Prostate gland (tissue), 2 donors: Measurements from ENCODE around the gene WWC2. TPM values are rescaled to one million over a fixed set of nuclear protein-coding genes. Genes with fewer than 3 reads are reported as not detected.

Source experiments
- DNase-seq: peaks from one replicate; pipeline ENCODE4 v3.0.0-alpha.2; 2019; ENCODE audit warnings: low spot score
- H3K27ac ChIP-seq, 2 donors: fragments of 200-600 bp; sonication (generic); 2 replicates each; pipeline ENCODE4 v1.5.1; 2017 to 2019
- H3K27me3 ChIP-seq: fragments of 200-600 bp; sonication (generic); replicated peaks from 2 replicates; pipeline ENCODE4 v1.5.1; 2019; ENCODE audit not compliant: insufficient read depth
- H3K36me3 ChIP-seq, 2 donors: fragments of 200-600 bp; sonication (generic); 1 replicate in 1 of 2; 2 replicates in 1 of 2; pipeline versions ENCODE4 v1.5.1 to v1.8.1; 2017 to 2019
- H3K4me1 ChIP-seq: fragments of 200-600 bp; sonication (generic); replicated peaks from 2 replicates; pipeline ENCODE4 v1.5.1; 2019
- H3K4me3 ChIP-seq, 2 donors: fragments of 200-600 bp; sonication (generic); 2 replicates each; pipeline ENCODE4 v1.5.1; 2017 to 2019
- H3K9me3 ChIP-seq: fragments of 200-600 bp; sonication (generic); 2 replicates; pipeline ENCODE4 v1.5.1; 2017
- CTCF ChIP-seq, 4 experiments: fragments of 200-600 bp in 2 of 4; fragments of 450-650 bp in 2 of 4; sonication (generic) in 2 of 4; IDR thresholded peaks; 1 replicate in 3 of 4; 2 replicates in 1 of 4; pipeline ENCODE4 v1.5.1; 2016 to 2019; ENCODE audit warnings: antibody characterized with exemption in 4 of 4, mild to moderate bottlenecking in 2 of 4, moderate library complexity in 2 of 4
- POLR2A ChIP-seq: fragments of 450-650 bp; IDR thresholded peaks from one replicate; pipeline ENCODE4 v1.6.1; 2016; ENCODE audit warnings: antibody characterized with exemption, mild to moderate bottlenecking
- POLR2AphosphoS5 ChIP-seq: sonication (generic); formaldehyde crosslinking; IDR thresholded peaks from one replicate; pipeline ENCODE4 v1.6.1; 2017; ENCODE audit warnings: antibody characterized with exemption
- WGBS: methylation state at CpG from one replicate; pipeline ENCODE4 v1.1.5; 2018; 5-methylcytosine and 5-hydroxymethylcytosine counted together
- intact Hi-C: fragments of 100-400 bp; cut with DNase I; formaldehyde crosslinking; loops from one replicate; pipeline ENCODE4 v1.14.2; 2022
- total RNA-seq, 2 donors: library from RNA; depleted of rRNA; stranded (reverse); fragments of >200 nt; gene quantifications; one replicate each; pipeline ENCODE4 v1.1.0, GENCODE V29; 2016

Gene WWC2
- total RNA-seq, 2 donors from 2014 or later = 17.6 to 44.1 TPM

- TF ChIP-seq CTCF (IDR thresholded peaks at IDR 0.05) (no peak), POLR2A (no peak), POLR2AphosphoS5 (no peak)
Measured at GRCh38 chr4:183205709-183206108, 106.7 kb downstream of the WWC2 start.

GRCh38 chr4:183211533-183211932 lies 112.5 kb downstream of the WWC2 start:
- intact Hi-C loops = no loop called here
- 95% methylated on average over 8 of the region's 8 CpGs for WGBS
- no peaks in the 10 kb centered on the region for H3K36me3 ChIP-seq

More at GRCh38 chr4:183205709-183206108, 106.7 kb downstream of the WWC2 start:
- DNase-seq = no peak
- intact Hi-C loops = no loop called here
- Histone ChIP-seq H3K36me3 (no peaks in the 10 kb centered on the region), H3K4me1 (no peaks in the 10 kb centered on the region), H3K27me3 (no peaks in the 10 kb centered on the region), H3K9me3 (no peaks in the 10 kb centered on the region), H3K4me3 (no peak overlapping the region), H3K27ac (no peak overlapping the region)
- 67% methylated on average over 4 of the region's 4 CpGs for WGBS

GRCh38 chr4:183213996-183214395 lies 114.9 kb downstream of the WWC2 start:
- DNase-seq = no peak
- WGBS = 63% methylated on average over 2 of the region's 2 CpGs
- Histone ChIP-seq H3K27me3 (no peaks in the 10 kb centered on the region), H3K27ac (no peak overlapping the region), H3K9me3 (no peaks in the 10 kb centered on the region), H3K36me3 (no peaks in the 10 kb centered on the region), H3K4me3 (no peak overlapping the region), H3K4me1 (no peaks in the 10 kb centered on the region)
- TF ChIP-seq POLR2AphosphoS5 = no peak
- no peak for TF ChIP-seq POLR2A
- no peak for TF ChIP-seq CTCF (IDR thresholded peaks at IDR 0.05)
- intact Hi-C loops = no loop called here

More at GRCh38 chr4:183211533-183211932, 112.5 kb downstream of the WWC2 start:
- no peaks in the 10 kb centered on the region for H3K4me1 ChIP-seq
- no peak overlapping the region for H3K4me3 ChIP-seq
- DNase-seq = no peak
- H3K27ac ChIP-seq = no peak overlapping the region
- H3K27me3 ChIP-seq = no peaks in the 10 kb centered on the region
- H3K9me3 ChIP-seq = no peaks in the 10 kb centered on the region
- no peak for TF ChIP-seq POLR2A
- TF ChIP-seq POLR2AphosphoS5 = no peak
- TF ChIP-seq CTCF (IDR thresholded peaks at IDR 0.05) = no peak

- H3K36me3 ChIP-seq = no peaks in the 10 kb centered on the region
Measured at GRCh38 chr4:183214912-183215488, 115.9 kb downstream of the WWC2 start.

More at GRCh38 chr4:183214912-183215488, 115.9 kb downstream of the WWC2 start:
- H3K27ac ChIP-seq = no peak overlapping the region
- no peaks in the 10 kb centered on the region for H3K27me3 ChIP-seq
- H3K4me1 ChIP-seq = no peaks in the 10 kb centered on the region
- H3K9me3 ChIP-seq = no peaks in the 10 kb centered on the region
- DNase-seq = no peak
- WGBS = 97% methylated on average over 4 of the region's 4 CpGs
- intact Hi-C loops = no loop called here
- H3K4me3 ChIP-seq = no peak overlapping the region
- TF ChIP-seq CTCF (IDR thresholded peaks at IDR 0.05) (no peak), POLR2A (no peak), POLR2AphosphoS5 (no peak)
